Measurements from ENCODE around the gene IL17D.
A peak's percentile ranks its signal among the peaks of the same experiment; 100 is the strongest.
"Not testable (repeated sequence)": the region's sequence is repeated elsewhere in the genome, so short reads cannot be mapped to it uniquely, and the experiment has no call there.

IL17D gene

DNA sequence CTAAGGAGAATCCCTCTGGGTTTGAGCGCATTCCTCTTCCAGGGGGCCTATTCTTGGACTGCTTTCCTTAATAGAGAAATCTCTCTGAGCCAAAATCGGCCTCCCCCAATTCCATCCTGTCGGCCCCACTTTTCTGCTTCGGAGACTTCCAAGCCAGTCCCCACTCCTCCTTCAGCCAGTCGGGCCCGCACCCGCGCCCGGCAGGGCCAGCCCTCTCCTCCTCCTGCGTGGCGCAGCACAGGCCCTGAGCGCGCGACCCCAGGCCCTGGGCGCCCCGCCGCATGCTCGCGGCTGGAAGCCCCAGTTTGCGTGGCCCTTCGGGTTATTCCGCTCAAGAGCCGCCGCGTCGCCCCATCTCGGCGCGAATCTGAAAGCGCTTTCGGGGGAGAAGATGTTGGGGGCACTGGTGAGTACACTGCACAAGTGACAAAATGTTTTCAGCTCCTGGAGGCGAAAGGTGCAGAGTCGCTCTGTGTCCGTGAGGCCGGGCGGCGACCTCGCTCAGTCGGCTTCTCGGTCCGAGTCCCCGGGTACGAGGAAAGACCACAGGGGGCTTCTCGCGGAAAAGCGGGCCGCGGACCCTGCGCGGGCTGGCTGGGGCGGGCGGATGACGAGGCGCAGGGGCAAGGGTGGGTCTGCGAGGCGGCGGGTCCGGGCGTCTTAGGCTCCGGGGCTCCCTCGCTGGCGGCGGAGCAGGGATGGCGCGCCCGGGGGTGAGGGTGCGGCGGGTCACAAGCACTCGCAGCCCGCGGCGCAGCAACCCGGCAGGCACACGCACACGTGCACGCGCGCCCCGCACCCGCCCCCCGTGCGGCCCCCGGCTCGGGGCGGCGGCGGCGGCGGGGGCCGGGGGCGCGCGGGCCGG, at the start of gene IL17D:
Gene IL17D, plus strand, starts transcription at position 785 of the 865 bp plus-strand sequence. CDS start 303 bp downstream, outside the sequence.
- DNase-seq, result peak; percentile 36 to 40

- DNase-seq, result no peak
These were observed 49.3 kb upstream of the IL17D start for GRCh38 chr13:20654156-20654555.

- no peak for DNase-seq
These were observed 45.0 kb upstream of the IL17D start for GRCh38 chr13:20658451-20659040.

DNA sequence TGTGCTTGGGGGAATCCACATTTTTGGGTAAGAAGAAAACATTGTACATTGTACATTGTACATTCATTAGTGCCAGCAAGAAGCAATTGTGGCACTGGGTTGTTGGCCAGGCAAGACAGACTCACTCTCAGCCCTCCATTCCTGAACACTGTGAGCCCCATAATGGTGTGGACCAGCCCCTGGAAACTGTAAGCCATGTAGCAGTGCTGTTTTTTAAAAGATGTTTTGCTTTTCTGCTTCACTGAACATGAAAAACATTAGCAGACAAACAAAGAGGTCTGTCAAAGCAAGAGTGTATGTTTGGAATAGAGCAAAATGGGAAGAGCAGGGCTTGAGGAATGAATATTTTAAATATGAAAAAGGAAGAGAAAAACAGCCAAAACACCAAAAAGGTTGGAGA, 39.1 kb upstream of the IL17D start:
- no peak for DNase-seq

- no peak for DNase-seq
These were observed 36.6 kb upstream of the IL17D start for GRCh38 chr13:20666948-20667347.

- no peak for DNase-seq
These were observed 35.6 kb upstream of the IL17D start for GRCh38 chr13:20667857-20668437.

DNA sequence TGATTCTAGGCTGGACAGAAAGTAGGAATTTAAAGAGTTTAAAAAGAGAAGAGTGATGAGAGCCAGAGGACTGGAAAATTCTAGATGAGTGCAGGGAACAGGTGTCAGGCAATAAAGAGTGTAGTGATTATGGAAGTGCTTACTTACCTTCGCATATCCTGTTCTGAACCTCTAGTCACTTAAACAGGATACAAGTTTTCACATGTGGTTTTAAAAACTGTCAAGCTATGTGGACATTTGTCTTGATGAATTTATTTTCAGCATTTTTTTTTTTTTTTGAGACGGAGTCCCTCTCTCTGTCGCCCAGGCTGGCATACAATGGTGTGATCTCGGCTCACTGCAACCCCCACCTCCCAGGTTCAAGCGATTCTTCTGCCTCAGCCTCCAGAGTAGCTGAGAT, 34.3 kb upstream of the IL17D start:
- no peak for DNase-seq

DNA sequence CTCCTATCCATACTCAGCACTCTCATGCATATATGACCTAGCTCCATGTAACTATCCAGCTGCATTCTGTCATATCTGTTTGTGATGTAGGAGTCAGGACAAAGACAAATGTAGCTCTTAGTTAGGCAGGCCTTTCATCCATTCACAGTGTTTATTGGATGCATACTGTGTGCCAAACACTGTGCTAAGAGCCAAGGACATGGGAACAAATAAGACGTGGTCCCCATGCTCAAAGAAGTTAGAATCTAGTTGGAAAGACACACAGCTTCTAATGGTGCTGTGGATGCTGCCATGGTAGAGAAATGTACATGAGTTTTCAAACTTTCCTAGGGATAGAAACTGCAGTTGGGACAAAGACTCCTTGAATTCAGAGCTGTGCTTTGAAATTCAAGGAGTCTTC, 31.7 kb upstream of the IL17D start:
- DNase-seq, result no peak

DNA sequence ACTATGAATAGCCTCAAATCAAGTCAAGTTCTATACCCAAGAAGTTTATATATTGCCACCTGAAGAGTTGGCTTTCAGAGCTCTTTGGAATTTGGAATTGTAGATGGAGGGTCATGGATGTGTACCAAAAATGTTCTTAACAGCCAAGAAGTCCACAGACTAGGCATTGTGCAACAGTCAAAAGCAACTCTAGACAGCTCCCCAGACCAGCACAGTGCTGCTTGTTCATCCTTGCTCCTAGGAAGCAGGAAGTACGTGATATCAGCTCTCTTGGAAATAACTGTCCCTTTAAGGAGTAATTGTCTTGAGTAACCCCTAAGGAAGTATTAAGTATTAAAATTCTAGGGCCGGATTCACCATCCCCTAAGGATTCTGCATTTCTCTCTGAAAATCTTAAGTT, 30.7 kb upstream of the IL17D start:
- DNase-seq, result no peak

DNA sequence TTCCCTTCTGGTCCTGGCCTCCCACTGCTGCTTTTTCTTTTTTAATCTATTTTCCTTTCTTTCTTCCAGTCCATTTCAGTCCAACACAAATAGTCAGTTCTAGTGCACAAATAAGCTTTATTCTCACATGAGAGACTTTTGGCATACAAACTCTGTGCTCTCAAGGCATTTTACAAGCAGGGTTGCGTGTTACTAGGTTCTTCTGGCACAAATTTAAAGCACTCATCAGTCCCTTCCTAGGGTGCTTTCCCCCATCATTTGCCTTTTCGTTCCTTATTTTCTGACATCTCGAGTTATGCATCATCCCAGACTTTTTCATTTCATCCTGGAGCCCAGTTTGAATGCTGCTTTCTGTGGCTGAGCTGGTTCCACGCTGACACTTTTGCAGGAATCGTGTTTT, 29.8 kb upstream of the IL17D start:
- no peak for DNase-seq

DNA sequence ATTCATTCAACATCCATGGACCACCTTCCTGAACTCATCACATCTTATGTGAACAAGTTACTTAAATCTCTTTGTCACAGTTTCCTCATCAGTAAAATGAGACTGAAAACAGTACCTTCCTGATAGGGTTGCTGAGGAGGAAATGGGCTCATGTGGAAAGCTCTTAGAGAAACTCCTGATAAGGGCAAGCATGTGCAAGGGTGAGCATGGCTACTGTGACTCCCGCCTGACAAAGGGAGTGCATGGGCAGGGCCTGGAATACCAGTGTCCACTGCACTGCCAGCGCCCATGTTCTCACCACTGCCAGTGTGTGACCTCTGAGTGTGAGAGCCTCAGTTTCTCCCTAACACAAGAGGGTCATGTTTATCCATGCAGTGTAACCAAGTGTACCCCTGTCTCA, 27.3 kb upstream of the IL17D start:
- DNase-seq, result no peak

GRCh38 chr13:20678606-20679005, 24.9 kb upstream of the IL17D start:
- DNase-seq, result not testable (repeated sequence)

GRCh38 chr13:20679879-20680278, 23.6 kb upstream of the IL17D start:
- no peak for DNase-seq

- no peak for DNase-seq
These were observed 23.0 kb upstream of the IL17D start for GRCh38 chr13:20680416-20681080.

- not testable (repeated sequence) for DNase-seq
These were observed 22.0 kb upstream of the IL17D start for GRCh38 chr13:20681481-20681880.

GRCh38 chr13:20682061-20682460, 21.4 kb upstream of the IL17D start:
- no peak for DNase-seq

DNA sequence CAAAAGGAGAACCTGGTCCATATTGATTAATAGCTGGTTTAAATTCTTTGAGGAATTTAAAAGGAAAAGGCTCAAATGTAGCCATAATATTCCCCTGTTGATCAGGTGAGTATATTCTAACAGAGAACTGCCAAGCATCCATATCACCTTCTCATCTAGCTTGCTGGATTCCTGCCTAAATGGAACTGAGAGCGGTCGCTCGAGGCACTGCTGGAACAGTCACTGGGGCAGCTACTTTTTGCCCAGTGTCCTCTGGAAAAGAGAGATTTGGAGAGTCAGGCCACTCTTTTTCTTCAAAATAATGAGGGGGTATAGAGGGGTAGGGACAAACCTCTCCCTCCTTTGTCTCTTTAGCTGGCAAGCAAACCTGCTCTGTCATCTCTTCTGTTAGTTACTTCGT, 19.5 kb upstream of the IL17D start:
- no peak for DNase-seq

DNA sequence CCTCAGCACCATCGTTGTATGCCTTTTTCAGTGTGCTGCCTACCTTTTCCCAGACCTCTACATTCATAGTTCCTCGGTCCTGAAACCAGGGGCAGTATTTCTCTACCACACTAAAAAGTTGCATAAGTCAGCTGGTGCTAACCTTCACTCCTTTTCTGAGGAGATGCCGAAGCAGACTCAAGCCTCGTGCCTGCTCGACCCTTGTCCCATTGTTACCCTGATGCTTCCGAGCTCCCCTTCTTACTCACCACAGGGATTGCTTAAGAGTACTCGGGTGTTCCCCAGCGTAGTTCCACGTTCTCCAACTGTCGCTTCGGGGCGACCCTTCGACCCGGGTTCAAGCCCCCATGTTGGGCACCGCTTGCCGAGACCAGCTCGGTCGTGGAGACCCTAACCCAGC, 19.0 kb upstream of the IL17D start:
- no peak for DNase-seq

- no peak for DNase-seq
These were observed 18.4 kb upstream of the IL17D start for GRCh38 chr13:20685092-20685491.

- DNase-seq, result no peak
These were observed 17.3 kb upstream of the IL17D start for GRCh38 chr13:20686167-20686566.

GRCh38 chr13:20686863-20687579, 16.5 kb upstream of the IL17D start:
- no peak for DNase-seq

- no peak for DNase-seq
These were observed 14.2 kb upstream of the IL17D start for GRCh38 chr13:20689291-20689690.

GRCh38 chr13:20691616-20692015, 11.9 kb upstream of the IL17D start:
- DNase-seq, result no peak
